ENCODE data around the gene TMEM150A. TPM values are rescaled to one million over a fixed set of nuclear protein-coding genes. Genes with fewer than 3 reads are reported as not detected.
A peak's percentile ranks its signal among the peaks of the same experiment; 100 is the strongest.

Gene TMEM150A
- total RNA-seq, 2 donors from 2014 or later = 3.5 to 4.1 TPM

GRCh38 chr2:85548608-85548900 lies 53.9 kb downstream of the TMEM150A start:
- Mint-ChIP-seq H3K9me3 (no peaks in the 10 kb centered on the region), H3K27me3 (ENCODE audit: low read depth) (no peaks in the 10 kb centered on the region), H3K4me1 (ENCODE audit: low read depth) (peaks cover 5% of the 10 kb centered on the region), H3K27ac (peak overlapping the region; percentile 49), H3K4me3 (no peak overlapping the region), H3K36me3 (ENCODE audit: insufficient read depth in 2 of 2) (peaks cover 16 to 24% of the 10 kb centered on the region in 2 donors)
- DNase-seq (no peak), ATAC-seq (replicated peaks in 1 of 2) (no peak)

Other genes starting within 250 kb of the TMEM150A start
- 10 to 100 TPM; 26.8 to 31.8 TPM for gene RETSAT, start 248.2 kb downstream of the TMEM150A start, total RNA-seq
- 10 to 100 TPM; 19.3 to 23.7 TPM for gene ELMOD3, start 247.9 kb downstream of the TMEM150A start, total RNA-seq
- gene CAPG, start 192.3 kb downstream of the TMEM150A start, total RNA-seq = 10 to 100 TPM; 58.4 to 83.6 TPM
- 1 to 10 TPM; 3.2 to 4.0 TPM for gene SH2D6, start 184.0 kb downstream of the TMEM150A start, total RNA-seq
- 100 to 1,000 TPM; 253 to 255 TPM for gene MAT2A, start 63.5 kb downstream of the TMEM150A start, total RNA-seq
- gene GGCX, start 41.2 kb downstream of the TMEM150A start, total RNA-seq = 10 to 100 TPM; 17.8 to 20.3 TPM
- 10 to 100 TPM; 85.0 to 89.5 TPM for gene VAMP8, start 25.1 kb downstream of the TMEM150A start, total RNA-seq
- gene VAMP5, start 18.3 kb downstream of the TMEM150A start, total RNA-seq = 10 to 100 TPM; 73.3 to 78.9 TPM
- 100 to 1,000 TPM; 114 to 129 TPM for gene RNF181, start 7.0 kb downstream of the TMEM150A start, total RNA-seq
- gene C2orf68, start 9.4 kb upstream of the TMEM150A start, total RNA-seq = 10 to 100 TPM; 38.9 to 48.9 TPM
- gene USP39, start 13.5 kb upstream of the TMEM150A start, total RNA-seq = 10 to 100 TPM; 64.1 to 79.7 TPM
- gene SFTPB, start 65.5 kb upstream of the TMEM150A start, total RNA-seq = not detected
- 100 to 1,000 TPM in 1 of 2 donors, 10 to 100 TPM in 1; 23.8 to 143 TPM for gene GNLY, start 91.7 kb upstream of the TMEM150A start, total RNA-seq
- not detected for gene ATOH8, start 151.3 kb upstream of the TMEM150A start, total RNA-seq

Measured in activated T-cell treated with anti-CD3 and anti-CD28 coated beads, Interleukin-2, amount 50 U/mL, for 72 hours (primary cell).